ENCODE measurements around the gene ARHGEF40. TPM values are rescaled to one million over a fixed set of nuclear protein-coding genes. Genes with fewer than 3 reads are reported as not detected.

The ARHGEF40 gene
- total RNA-seq, 2 experiments from 2014 or later: 1.2 to 1.3 TPM

DNA sequence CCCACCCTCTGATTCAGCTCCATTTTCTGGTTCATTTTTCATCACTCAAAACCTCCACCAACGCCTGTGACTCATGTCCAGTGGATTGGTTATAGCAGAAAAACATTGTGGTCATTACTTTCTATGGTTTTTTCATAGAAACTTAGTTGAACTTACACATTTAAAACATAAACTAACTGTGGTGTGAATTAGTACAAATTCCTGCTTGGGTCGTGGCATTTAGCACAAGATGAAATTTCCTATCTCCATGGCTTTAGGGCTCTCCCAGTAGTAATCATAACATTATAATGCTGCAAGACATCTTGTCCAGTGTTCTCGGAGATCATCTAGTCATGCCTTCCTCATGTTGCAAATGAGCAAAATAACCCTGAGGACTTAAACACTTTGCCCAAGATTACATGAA, 20.8 kb upstream of the ARHGEF40 start:
- peaks cover 7% of the 10 kb centered on the region for H3K4me1 ChIP-seq (ENCODE audit: insufficient read depth, low read length)
- no peak for ATAC-seq (ENCODE audit: poor library complexity)
- no peak overlapping the region for H3K4me3 ChIP-seq (ENCODE audit: low read length)
- no peak for DNase-seq
- Mint-ChIP-seq H3K27ac (no peak overlapping the region), H3K4me3 (no peak overlapping the region), H3K27me3 (peaks cover 16% of the 10 kb centered on the region), H3K9me3 (no peaks in the 10 kb centered on the region), H3K4me1 (ENCODE audit: low read depth) (peaks cover 8% of the 10 kb centered on the region), H3K36me3 (ENCODE audit: low read depth) (no peaks in the 10 kb centered on the region)
- TF ChIP-seq, protein P1, sequence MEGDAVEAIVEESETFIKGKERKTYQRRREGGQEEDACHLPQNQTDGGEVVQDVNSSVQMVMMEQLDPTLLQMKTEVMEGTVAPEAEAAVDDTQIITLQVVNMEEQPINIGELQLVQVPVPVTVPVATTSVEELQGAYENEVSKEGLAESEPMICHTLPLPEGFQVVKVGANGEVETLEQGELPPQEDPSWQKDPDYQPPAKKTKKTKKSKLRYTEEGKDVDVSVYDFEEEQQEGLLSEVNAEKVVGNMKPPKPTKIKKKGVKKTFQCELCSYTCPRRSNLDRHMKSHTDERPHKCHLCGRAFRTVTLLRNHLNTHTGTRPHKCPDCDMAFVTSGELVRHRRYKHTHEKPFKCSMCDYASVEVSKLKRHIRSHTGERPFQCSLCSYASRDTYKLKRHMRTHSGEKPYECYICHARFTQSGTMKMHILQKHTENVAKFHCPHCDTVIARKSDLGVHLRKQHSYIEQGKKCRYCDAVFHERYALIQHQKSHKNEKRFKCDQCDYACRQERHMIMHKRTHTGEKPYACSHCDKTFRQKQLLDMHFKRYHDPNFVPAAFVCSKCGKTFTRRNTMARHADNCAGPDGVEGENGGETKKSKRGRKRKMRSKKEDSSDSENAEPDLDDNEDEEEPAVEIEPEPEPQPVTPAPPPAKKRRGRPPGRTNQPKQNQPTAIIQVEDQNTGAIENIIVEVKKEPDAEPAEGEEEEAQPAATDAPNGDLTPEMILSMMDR (IDR thresholded peaks at IDR 0.05): no peak
- POLR2A ChIA-PET: no interaction called here
- no peak overlapping the region for H3K27ac ChIP-seq (ENCODE audit: low read depth in 1 of 2, low read length in 2 of 2)
- no peaks in the 10 kb centered on the region for H3K27me3 ChIP-seq (ENCODE audit: control insufficient read depth in 1 of 2, insufficient read depth in 2 of 2, low read length in 2 of 2)
- H3K36me3 ChIP-seq (ENCODE audit: insufficient read depth, low read length): no peaks in the 10 kb centered on the region
- intact Hi-C loops (cut with DNase I, micrococcal nuclease): no loop called here
- no peaks in the 10 kb centered on the region for H3K9me3 ChIP-seq (ENCODE audit: control insufficient read depth in 1 of 2, insufficient read depth in 1 of 2, low read length in 2 of 2)
- CTCF ChIA-PET: interaction anchor here (1.9 kb wide), 1 partner anchor 35 kb away, joined by 8 read pairs; no protein-coding TSS in a partner anchor

DNA sequence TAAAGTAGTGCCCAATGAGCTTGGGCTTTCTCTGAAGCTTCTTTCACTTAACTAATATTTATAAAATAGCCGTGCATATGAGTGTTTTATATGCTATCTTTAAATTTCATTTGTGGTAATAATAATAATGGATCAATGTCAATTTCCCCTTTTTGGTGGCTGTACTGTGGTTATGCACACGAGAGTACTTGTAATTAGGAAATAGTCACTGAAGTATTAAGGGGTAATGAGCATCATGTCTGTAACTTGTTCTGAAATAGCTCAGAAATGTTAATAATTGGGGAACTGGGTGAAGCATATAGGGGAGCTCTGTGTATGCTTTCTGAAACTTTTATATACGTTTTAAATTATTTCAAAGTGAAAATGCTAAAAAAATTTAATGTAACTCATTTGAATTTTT, 19.5 kb upstream of the ARHGEF40 start:
- DNase-seq: no peak
- CTCF ChIA-PET: no interaction called here
- no peak for ATAC-seq (ENCODE audit: poor library complexity)
- Histone ChIP-seq H3K27ac (ENCODE audit: low read depth in 1 of 2, low read length in 2 of 2) (no peak overlapping the region), H3K36me3 (ENCODE audit: insufficient read depth, low read length) (no peaks in the 10 kb centered on the region), H3K9me3 (ENCODE audit: control insufficient read depth in 1 of 2, insufficient read depth in 1 of 2, low read length in 2 of 2) (no peaks in the 10 kb centered on the region), H3K27me3 (ENCODE audit: control insufficient read depth in 1 of 2, insufficient read depth in 2 of 2, low read length in 2 of 2) (no peaks in the 10 kb centered on the region), H3K4me1 (ENCODE audit: insufficient read depth, low read length) (no peaks in the 10 kb centered on the region), H3K4me3 (ENCODE audit: low read length) (no peak overlapping the region)
- H3K27ac Mint-ChIP-seq: no peak overlapping the region
- TF ChIP-seq, protein P1 (IDR thresholded peaks at IDR 0.05): no peak
- intact Hi-C loops (cut with DNase I, micrococcal nuclease): no loop called here
- no peaks in the 10 kb centered on the region for H3K4me1 Mint-ChIP-seq (ENCODE audit: low read depth)
- H3K27me3 Mint-ChIP-seq: peaks cover 16% of the 10 kb centered on the region
- no peaks in the 10 kb centered on the region for H3K9me3 Mint-ChIP-seq
- no peak overlapping the region for H3K4me3 Mint-ChIP-seq
- POLR2A ChIA-PET: no interaction called here
- H3K36me3 Mint-ChIP-seq (ENCODE audit: low read depth): no peaks in the 10 kb centered on the region

DNA sequence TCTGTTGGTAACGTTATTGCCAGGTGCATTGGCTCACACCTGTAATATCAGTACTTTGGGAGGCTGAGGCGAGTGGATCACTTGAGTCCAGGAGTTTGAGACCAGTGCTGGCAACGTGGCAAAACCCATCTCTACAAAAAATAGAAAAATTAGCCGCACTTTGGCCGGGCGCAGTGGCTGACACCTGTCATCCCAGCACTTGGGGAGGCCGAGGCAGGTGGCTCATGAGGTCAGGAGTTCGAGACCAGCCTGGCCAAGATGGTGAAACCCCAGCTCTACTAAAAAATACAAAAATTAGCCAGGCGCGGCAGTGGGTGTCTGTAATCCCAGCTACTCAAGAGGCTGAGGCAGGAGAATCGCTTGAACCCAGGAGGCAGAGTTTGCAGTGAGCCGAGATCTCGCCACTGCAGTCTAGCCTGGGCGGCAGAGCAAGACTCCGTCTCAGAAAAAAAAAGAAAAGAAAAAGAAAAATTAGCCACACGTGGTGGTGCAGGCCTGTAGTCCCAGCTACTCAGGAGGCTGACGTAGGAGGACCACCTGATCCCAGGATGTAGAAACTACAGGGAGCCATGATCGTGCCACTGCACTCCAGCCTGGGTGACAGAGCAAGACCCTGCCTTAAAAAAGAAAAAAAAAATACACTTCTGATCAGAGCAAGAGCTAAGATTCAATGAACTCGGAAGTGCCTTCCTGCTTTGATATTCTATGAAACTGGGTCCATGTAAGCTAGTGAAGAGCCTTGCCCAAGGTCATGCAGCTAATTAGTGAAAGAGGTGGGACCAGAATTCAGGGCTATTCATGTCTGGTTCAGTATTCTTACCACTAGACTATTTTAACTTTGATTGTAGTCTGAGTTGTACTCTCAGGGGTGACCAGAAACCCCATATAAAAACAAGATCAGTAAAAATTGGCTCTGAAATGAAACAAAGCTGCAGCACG, 16.7 kb upstream of the ARHGEF40 start:
- no peak overlapping the region for H3K27ac ChIP-seq (ENCODE audit: low read depth in 1 of 2, low read length in 2 of 2)
- TF ChIP-seq, protein P1 (IDR thresholded peaks at IDR 0.05): no peak
- no peak overlapping the region for H3K4me3 ChIP-seq (ENCODE audit: low read length)
- Mint-ChIP-seq H3K27ac (no peak overlapping the region), H3K4me3 (no peak overlapping the region), H3K27me3 (peaks cover 14% of the 10 kb centered on the region), H3K4me1 (ENCODE audit: low read depth) (no peaks in the 10 kb centered on the region), H3K9me3 (no peaks in the 10 kb centered on the region), H3K36me3 (ENCODE audit: low read depth) (no peaks in the 10 kb centered on the region)
- H3K36me3 ChIP-seq (ENCODE audit: insufficient read depth, low read length): no peaks in the 10 kb centered on the region
- intact Hi-C loops (cut with DNase I, micrococcal nuclease): no loop called here
- DNase-seq: no peak
- H3K4me1 ChIP-seq (ENCODE audit: insufficient read depth, low read length): no peaks in the 10 kb centered on the region
- CTCF ChIA-PET: no interaction called here
- H3K27me3 ChIP-seq (ENCODE audit: control insufficient read depth in 1 of 2, insufficient read depth in 2 of 2, low read length in 2 of 2): no peaks in the 10 kb centered on the region
- ATAC-seq (ENCODE audit: poor library complexity): no peak
- POLR2A ChIA-PET: no interaction called here
- H3K9me3 ChIP-seq (ENCODE audit: control insufficient read depth in 1 of 2, insufficient read depth in 1 of 2, low read length in 2 of 2): no peaks in the 10 kb centered on the region
